GM19099 (cell line): Measurements from ENCODE around the gene PAX8.

Experiments used
- POLR2A ChIP-seq: IDR thresholded peaks from 3 replicates; pipeline ENCODE4 v1.6.1; 2011; ENCODE audit warnings: low read depth; ENCODE audit not compliant: insufficient read length; ENCODE audit errors: extremely low read depth

PAX8 gene

GRCh38 chr2:113175042-113175628 lies 103.6 kb downstream of the PAX8 start:
- TF ChIP-seq POLR2A = peak; percentile 82

- no peak for TF ChIP-seq POLR2A
Observed at GRCh38 chr2:113174376-113174750, 104.4 kb downstream of the PAX8 start.

GRCh38 chr2:113173542-113174375 lies 105.0 kb downstream of the PAX8 start, which contains the start of gene PSD4:
TSS of gene PSD4 (plus strand) at chr2:113173971. CDS start at chr2:113182457, 8,486 bp downstream.
- TF ChIP-seq POLR2A = peak; percentile 87

GRCh38 chr2:113172721-113173541 lies 105.8 kb downstream of the PAX8 start:
- TF ChIP-seq POLR2A = no peak

DNA sequence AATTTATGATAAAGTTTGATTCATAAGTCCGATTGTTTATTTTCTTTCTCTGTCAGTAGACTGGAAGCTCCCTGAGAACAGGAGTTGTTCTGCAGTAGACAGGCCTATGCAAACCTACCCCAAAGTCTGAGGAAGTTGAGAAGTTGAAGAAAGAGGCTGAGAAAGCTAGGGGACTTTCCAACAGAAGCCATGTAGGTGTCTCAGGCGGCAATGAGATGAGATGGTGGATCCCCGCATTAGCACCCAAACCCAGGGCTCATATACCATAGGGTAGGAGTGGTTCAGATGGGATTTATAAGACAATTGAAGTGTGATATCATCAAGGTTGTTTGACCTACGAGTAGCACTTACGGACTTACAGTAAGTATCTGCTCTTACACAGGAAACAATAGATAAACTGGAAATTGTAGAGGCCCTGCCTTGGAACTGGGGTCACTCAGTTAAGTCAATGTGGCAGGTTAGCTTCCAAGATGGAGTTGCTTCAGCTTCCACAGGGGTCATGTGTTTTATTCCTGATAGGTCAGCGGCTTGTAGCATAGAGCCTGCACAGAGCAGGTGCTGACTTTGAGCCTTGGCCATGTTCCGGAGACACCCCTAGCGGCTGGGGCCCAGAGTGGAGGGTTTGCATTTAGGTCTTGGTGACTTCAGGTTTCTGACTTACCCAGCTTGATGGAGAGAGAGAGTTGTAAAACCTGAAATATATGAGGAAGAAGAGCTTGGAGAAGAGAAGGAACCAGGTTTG lies 107.2 kb downstream of the PAX8 start:
- no peak for TF ChIP-seq POLR2A

DNA sequence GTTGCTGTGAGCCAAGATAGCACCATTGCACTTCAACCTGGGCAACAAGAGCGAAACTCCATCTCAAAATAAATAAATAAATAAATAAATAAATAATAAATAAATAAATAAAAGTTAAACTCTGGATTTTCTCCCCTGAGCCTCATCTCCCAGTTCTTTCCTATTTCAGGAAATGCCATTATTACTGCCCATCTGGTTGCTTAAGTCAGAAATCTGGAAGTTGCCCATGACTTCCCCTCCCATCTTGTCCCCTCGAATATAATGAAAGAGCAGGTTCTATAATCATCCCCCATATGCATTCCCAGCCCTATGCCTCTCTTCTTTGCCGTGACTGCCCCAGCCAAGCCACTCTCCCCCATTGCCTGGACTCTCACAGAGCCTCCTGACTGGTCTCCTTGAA lies 109.1 kb downstream of the PAX8 start:
- TF ChIP-seq POLR2A = no peak

- no peak for TF ChIP-seq POLR2A
Observed at GRCh38 chr2:113169002-113169530, 109.7 kb downstream of the PAX8 start.

GRCh38 chr2:113167962-113168340 lies 110.8 kb downstream of the PAX8 start:
- TF ChIP-seq POLR2A = no peak

- TF ChIP-seq POLR2A = no peak
Observed at GRCh38 chr2:113167115-113167932, 111.4 kb downstream of the PAX8 start.

GRCh38 chr2:113166187-113166645 lies 112.5 kb downstream of the PAX8 start:
- no peak for TF ChIP-seq POLR2A
